Stimulated activated effector memory CD8-positive, alpha-beta T cell treated with anti-CD3 and anti-CD28 coated beads, Interleukin-12 subunit alpha, Interleukin-12 subunit beta, amount 100 ng/mL, for 72 hours (primary cell): ENCODE measurements around the gene TUBA3C.

Experiments used
- ATAC-seq: fragments of 150-1000 bp; cut with Tn5 transposase; 2 replicates; pipeline ENCODE4 v1.10.0; 2021
- DNase-seq, 2 donors: peaks; one replicate each; pipeline ENCODE4 v3.0.0; 2021 to 2022; ENCODE audit warnings: low spot score in 2 of 2
- H3K27ac Mint-ChIP-seq: one replicate; pipeline ENCODE4 v1.8.0; 2022; ENCODE audit warnings: mild to moderate bottlenecking, mixed read lengths
- H3K36me3 Mint-ChIP-seq: one replicate; pipeline ENCODE4 v1.8.0; 2022; ENCODE audit warnings: mild to moderate bottlenecking, mixed read lengths
- H3K4me1 Mint-ChIP-seq: one replicate; pipeline ENCODE4 v1.8.0; 2022; ENCODE audit warnings: mixed read lengths
- H3K4me3 Mint-ChIP-seq: one replicate; pipeline ENCODE4 v1.8.0; 2022; ENCODE audit warnings: mild to moderate bottlenecking, mixed read lengths
- H3K9me3 Mint-ChIP-seq: one replicate; pipeline ENCODE4 v1.8.0; 2022; ENCODE audit warnings: mixed read lengths

TUBA3C gene

GRCh38 chr13:19153782-19154450 is 27.7 kb downstream of the TUBA3C start:
- DNase-seq, result no peak
- Mint-ChIP-seq H3K4me3 (no peak overlapping the region), H3K36me3 (no peaks in the 10 kb centered on the region), H3K27ac (no peak overlapping the region), H3K9me3 (no peaks in the 10 kb centered on the region), H3K4me1 (no peaks in the 10 kb centered on the region)
- ATAC-seq, result no peak

- H3K27ac Mint-ChIP-seq, result no peak overlapping the region
- no peaks in the 10 kb centered on the region for H3K36me3 Mint-ChIP-seq
- DNase-seq (no peak), ATAC-seq (no peak)
- no peak overlapping the region for H3K4me3 Mint-ChIP-seq
- H3K4me1 Mint-ChIP-seq, result no peaks in the 10 kb centered on the region
- no peaks in the 10 kb centered on the region for H3K9me3 Mint-ChIP-seq
Observed at GRCh38 chr13:19152403-19152802, 29.2 kb downstream of the TUBA3C start.

DNA sequence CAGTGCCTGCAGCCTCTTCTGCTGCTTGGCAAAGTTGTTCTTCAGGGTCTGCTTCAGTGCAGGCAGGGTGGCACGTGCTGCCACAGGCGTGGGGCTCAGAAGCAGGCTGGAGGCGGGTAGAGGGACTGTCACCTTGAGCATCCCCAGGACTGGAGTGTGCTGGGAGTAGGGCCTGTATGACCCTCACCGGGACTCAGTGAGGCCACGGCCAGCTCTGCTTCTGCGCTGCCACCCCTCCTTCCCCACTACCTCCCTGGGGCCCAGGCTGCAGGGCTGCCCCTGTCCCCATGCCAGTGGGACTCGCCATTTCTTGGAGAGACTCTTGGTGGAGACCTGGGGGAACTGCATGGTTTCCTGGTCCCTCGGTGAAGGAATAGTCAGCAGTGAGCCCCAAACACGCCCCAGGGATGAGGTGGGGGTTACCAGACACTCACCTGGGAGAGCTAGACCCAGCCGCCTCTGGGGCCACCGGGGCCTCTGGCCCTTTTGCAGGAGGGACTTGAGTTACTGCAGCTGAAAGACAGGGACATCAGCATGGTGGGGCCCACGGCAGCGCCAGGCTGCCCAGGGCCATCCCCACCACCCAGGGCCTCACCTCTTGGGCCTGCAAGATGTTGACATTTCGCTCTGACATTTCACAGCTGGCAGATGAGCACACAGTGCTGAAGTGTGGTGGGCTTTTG is 29.9 kb downstream of the TUBA3C start:
- DNase-seq (no peak), ATAC-seq (no peak)
- no peak overlapping the region for H3K4me3 Mint-ChIP-seq
- no peaks in the 10 kb centered on the region for H3K36me3 Mint-ChIP-seq
- no peak overlapping the region for H3K27ac Mint-ChIP-seq
- no peaks in the 10 kb centered on the region for H3K9me3 Mint-ChIP-seq
- H3K4me1 Mint-ChIP-seq, result no peaks in the 10 kb centered on the region

- peaks cover 5% of the 10 kb centered on the region for H3K9me3 Mint-ChIP-seq
- H3K4me1 Mint-ChIP-seq, result no peaks in the 10 kb centered on the region
- DNase-seq (no peak), ATAC-seq (no peak)
- H3K36me3 Mint-ChIP-seq, result no peaks in the 10 kb centered on the region
- H3K27ac Mint-ChIP-seq, result no peak overlapping the region
- H3K4me3 Mint-ChIP-seq, result no peak overlapping the region
Observed at GRCh38 chr13:19150712-19151228, 30.9 kb downstream of the TUBA3C start.

- Mint-ChIP-seq H3K27ac (no peak overlapping the region), H3K9me3 (peaks cover 5% of the 10 kb centered on the region), H3K4me1 (no peaks in the 10 kb centered on the region), H3K4me3 (no peak overlapping the region), H3K36me3 (no peaks in the 10 kb centered on the region)
- no peak for ATAC-seq
- DNase-seq, result no peak
Observed at GRCh38 chr13:19150226-19150625, 31.4 kb downstream of the TUBA3C start.

GRCh38 chr13:19148561-19148960 is 33.1 kb downstream of the TUBA3C start:
- H3K36me3 Mint-ChIP-seq, result no peaks in the 10 kb centered on the region
- ATAC-seq, result no peak
- H3K4me1 Mint-ChIP-seq, result no peaks in the 10 kb centered on the region

More at GRCh38 chr13:19148561-19148960, 33.1 kb downstream of the TUBA3C start:
- H3K9me3 Mint-ChIP-seq, result peaks cover 5% of the 10 kb centered on the region
- no peak for DNase-seq
- H3K27ac Mint-ChIP-seq, result no peak overlapping the region
- H3K4me3 Mint-ChIP-seq, result no peak overlapping the region
